Cardiac muscle cell (in vitro differentiated cells and primary cell): ENCODE data around the gene ANKZF1. TPM values are rescaled to one million over a fixed set of nuclear protein-coding genes. Genes with fewer than 3 reads are reported as not detected.
A peak's percentile ranks its signal among the peaks of the same experiment; 100 is the strongest.
"Not testable (repeated sequence)": the region's sequence is repeated elsewhere in the genome, so short reads cannot be mapped to it uniquely, and the experiment has no call there.

Experiments used
- DNase-seq, 2 donors: peaks; one replicate each; pipeline versions ENCODE4 v3.0.0 to v3.0.0-alpha.2; 2010 to 2017; ENCODE audit warnings: low read depth in 1 of 2, low spot score in 1 of 2
- H3K27ac ChIP-seq: fragments of 200-600 bp; sonication (generic); 2 replicates; pipeline ENCODE4 v1.5.1; 2016
- H3K27me3 ChIP-seq: fragments of 200-600 bp; sonication (generic); 2 replicates; pipeline ENCODE4 v1.6.0; 2016; ENCODE audit warnings: control low read depth
- H3K36me3 ChIP-seq: fragments of 200-600 bp; sonication (generic); 2 replicates; pipeline ENCODE4 v1.5.1; 2016; ENCODE audit warnings: control low read depth
- H3K4me1 ChIP-seq: fragments of 200-600 bp; sonication (generic); 2 replicates; pipeline ENCODE4 v1.8.1; 2017; ENCODE audit warnings: low read depth, mild to moderate bottlenecking, mixed run types
- H3K4me3 ChIP-seq: fragments of 200-600 bp; sonication (generic); 2 replicates; pipeline ENCODE4 v1.5.1; 2016; ENCODE audit warnings: mild to moderate bottlenecking
- H3K9me3 ChIP-seq: fragments of 200-600 bp; sonication (generic); 2 replicates; pipeline ENCODE4 v1.5.1; 2017; ENCODE audit warnings: low read depth, mild to moderate bottlenecking, control low read depth
- CTCF ChIP-seq: IDR thresholded peaks from 2 replicates; pipeline ENCODE4 v1.5.1; 2012; ENCODE audit warnings: low read depth, mild to moderate bottlenecking, low read length
- polyA plus RNA-seq: library from polyadenylated mRNA; unstranded; fragments of >200 nt; fragmentation: Nextera tagmentation; extraction: Ambion mirVana; gene quantifications from 2 replicates; pipeline ENCODE4 v1.2.1, GENCODE V29; 2016
- total RNA-seq: library from RNA; depleted of rRNA; stranded (reverse); fragments of >200 nt; gene quantifications from 2 replicates; pipeline ENCODE4 v1.2.3, GENCODE V29; 2016

Gene ANKZF1
- total and polyA plus RNA-seq, 2 experiments from 2014 or later = 139 to 175 TPM

GRCh38 chr2:219253753-219254589 lies 24.4 kb downstream of the ANKZF1 start, which contains the start of gene TUBA4A:
TSS of gene TUBA4A (minus strand) at chr2:219253918. CDS start at chr2:219253858, 60 bp downstream.
- DNase-seq = peak; percentile 62 to 63
- Histone ChIP-seq H3K27me3 (peaks cover 76% of the 10 kb centered on the region), H3K36me3 (no peaks in the 10 kb centered on the region), H3K4me3 (peak within 1 kb of the TSS; percentile 33), H3K27ac (no peak within 1 kb of the TSS), H3K4me1 (peaks cover 12% of the 10 kb centered on the region), H3K9me3 (no peaks in the 10 kb centered on the region)
- TF ChIP-seq CTCF = no peak

- peaks cover 82% of the 10 kb centered on the region for H3K27me3 ChIP-seq
- peaks cover 12% of the 10 kb centered on the region for H3K4me1 ChIP-seq
- no peak for DNase-seq
- H3K36me3 ChIP-seq = no peaks in the 10 kb centered on the region
- H3K4me3 ChIP-seq = peak overlapping the region; percentile 33
- no peak overlapping the region for H3K27ac ChIP-seq
- TF ChIP-seq CTCF = no peak
- H3K9me3 ChIP-seq = no peaks in the 10 kb centered on the region
These were observed 25.1 kb downstream of the ANKZF1 start for GRCh38 chr2:219254590-219255201.

- H3K9me3 ChIP-seq, DNase-seq, H3K36me3 ChIP-seq, H3K4me3 ChIP-seq, H3K4me1 ChIP-seq, H3K27ac ChIP-seq: not testable (repeated sequence)
- peaks cover 92% of the 10 kb centered on the region for H3K27me3 ChIP-seq
These were observed 29.3 kb downstream of the ANKZF1 start for GRCh38 chr2:219258942-219259341.

GRCh38 chr2:219261024-219261855 lies 31.6 kb downstream of the ANKZF1 start:
- Histone ChIP-seq H3K9me3 (no peaks in the 10 kb centered on the region), H3K27ac (no peak overlapping the region), H3K4me1 (no peaks in the 10 kb centered on the region), H3K36me3 (no peaks in the 10 kb centered on the region), H3K27me3 (peaks cover 71% of the 10 kb centered on the region), H3K4me3 (no peak overlapping the region)
- no peak for TF ChIP-seq CTCF
- no peak for DNase-seq

GRCh38 chr2:219266232-219266631 lies 36.6 kb downstream of the ANKZF1 start:
- no peak overlapping the region for H3K27ac ChIP-seq
- no peaks in the 10 kb centered on the region for H3K4me1 ChIP-seq
- peaks cover 38% of the 10 kb centered on the region for H3K27me3 ChIP-seq
- H3K36me3 ChIP-seq = no peaks in the 10 kb centered on the region
- no peak overlapping the region for H3K4me3 ChIP-seq
- DNase-seq = no peak
- no peaks in the 10 kb centered on the region for H3K9me3 ChIP-seq
- TF ChIP-seq CTCF = no peak
